GM23338 (cell line): ENCODE measurements around the gene XYLB.

Source experiments
- EZH2phosphoT487 ChIP-seq: fragments of 200-600 bp; sonication (generic); IDR thresholded peaks from one replicate; pipeline ENCODE4 v1.8.1; 2018; ENCODE audit warnings: antibody characterized with exemption; ENCODE audit not compliant: unreplicated experiment
- TF ChIP-seq, protein P1 (sequence below), 2 experiments: fragments of 200-600 bp in 1 of 2; sonication (generic) in 1 of 2; conservative IDR thresholded peaks; 2 replicates each; pipeline versions ENCODE4 v1.5.1 to v1.6.1; 2016 to 2017; ENCODE audit warnings: antibody characterized with exemption in 2 of 2, low read depth in 2 of 2, mild to moderate bottlenecking in 2 of 2, moderate library complexity in 1 of 2

DNA sequence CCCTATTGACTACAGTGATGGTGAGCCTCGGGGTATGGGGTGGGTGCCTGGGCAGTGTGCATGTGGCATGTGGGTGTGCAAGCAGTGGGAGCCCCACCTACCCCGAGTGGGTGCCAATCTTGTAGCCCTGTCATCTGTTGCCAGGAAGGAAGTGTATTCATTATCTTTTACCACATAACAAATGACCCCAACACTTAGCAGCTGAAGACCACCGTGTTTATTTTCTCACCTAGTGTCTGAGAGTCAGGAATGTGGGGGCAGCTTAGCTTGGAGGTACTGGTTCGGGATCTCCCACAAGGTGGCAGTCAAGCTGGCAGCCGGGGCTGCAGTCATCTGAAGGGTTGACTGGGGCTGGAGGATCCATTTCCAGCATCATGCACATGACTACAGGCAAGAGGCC is 21.7 kb downstream of the XYLB start:
- TF ChIP-seq EZH2phosphoT487: no peak
- TF ChIP-seq, protein P1, sequence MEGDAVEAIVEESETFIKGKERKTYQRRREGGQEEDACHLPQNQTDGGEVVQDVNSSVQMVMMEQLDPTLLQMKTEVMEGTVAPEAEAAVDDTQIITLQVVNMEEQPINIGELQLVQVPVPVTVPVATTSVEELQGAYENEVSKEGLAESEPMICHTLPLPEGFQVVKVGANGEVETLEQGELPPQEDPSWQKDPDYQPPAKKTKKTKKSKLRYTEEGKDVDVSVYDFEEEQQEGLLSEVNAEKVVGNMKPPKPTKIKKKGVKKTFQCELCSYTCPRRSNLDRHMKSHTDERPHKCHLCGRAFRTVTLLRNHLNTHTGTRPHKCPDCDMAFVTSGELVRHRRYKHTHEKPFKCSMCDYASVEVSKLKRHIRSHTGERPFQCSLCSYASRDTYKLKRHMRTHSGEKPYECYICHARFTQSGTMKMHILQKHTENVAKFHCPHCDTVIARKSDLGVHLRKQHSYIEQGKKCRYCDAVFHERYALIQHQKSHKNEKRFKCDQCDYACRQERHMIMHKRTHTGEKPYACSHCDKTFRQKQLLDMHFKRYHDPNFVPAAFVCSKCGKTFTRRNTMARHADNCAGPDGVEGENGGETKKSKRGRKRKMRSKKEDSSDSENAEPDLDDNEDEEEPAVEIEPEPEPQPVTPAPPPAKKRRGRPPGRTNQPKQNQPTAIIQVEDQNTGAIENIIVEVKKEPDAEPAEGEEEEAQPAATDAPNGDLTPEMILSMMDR (conservative IDR thresholded peaks at IDR 0.05; ENCODE audit: low read depth in 2 of 2): peak; percentile 15 to 39; a peak in 2 of 4 replicates
